Measurements from ENCODE around the gene SPATA32. TPM values are rescaled to one million over a fixed set of nuclear protein-coding genes. Genes with fewer than 3 reads are reported as not detected.

Gene SPATA32
- total RNA-seq, 1 donor from 2014 or later = not detected

- no peaks in the 10 kb centered on the region for H3K27me3 Mint-ChIP-seq (ENCODE audit: low read depth)
- no peak overlapping the region for H3K4me3 Mint-ChIP-seq (ENCODE audit: unreplicated experiment)
Observed at GRCh38 chr17:45263477-45263860, 1.6 kb upstream of the SPATA32 start.

GRCh38 chr17:45262516-45263476 lies 902 bp upstream of the SPATA32 start:
- H3K4me3 Mint-ChIP-seq (ENCODE audit: unreplicated experiment) = no peak overlapping the region
- peaks cover 15% of the 10 kb centered on the region for H3K4me1 Mint-ChIP-seq (ENCODE audit: low read depth)
- TF ChIP-seq CTCF (IDR thresholded peaks at IDR 0.05) = peak; percentile 24
- no peaks in the 10 kb centered on the region for H3K9me3 Mint-ChIP-seq (ENCODE audit: low read depth)
- no peaks in the 10 kb centered on the region for H3K27me3 Mint-ChIP-seq (ENCODE audit: low read depth)
- DNase-seq (ENCODE audit: low spot score) = no peak
- H3K27ac Mint-ChIP-seq (ENCODE audit: unreplicated experiment) = peak overlapping the region; percentile 66
- H3K36me3 Mint-ChIP-seq (ENCODE audit: low read depth) = peaks cover 17% of the 10 kb centered on the region

More at GRCh38 chr17:45263477-45263860, 1.6 kb upstream of the SPATA32 start:
- DNase-seq (ENCODE audit: low spot score) = no peak
- peaks cover 22% of the 10 kb centered on the region for H3K36me3 Mint-ChIP-seq (ENCODE audit: low read depth)
- H3K4me1 Mint-ChIP-seq (ENCODE audit: low read depth) = peaks cover 15% of the 10 kb centered on the region
- TF ChIP-seq CTCF (IDR thresholded peaks at IDR 0.05) = no peak
- peak overlapping the region; percentile 66 for H3K27ac Mint-ChIP-seq (ENCODE audit: unreplicated experiment)
- H3K9me3 Mint-ChIP-seq (ENCODE audit: low read depth) = no peaks in the 10 kb centered on the region

- Mint-ChIP-seq H3K27me3 (ENCODE audit: low read depth) (peaks cover 2% of the 10 kb centered on the region), H3K36me3 (ENCODE audit: low read depth) (peaks cover 8% of the 10 kb centered on the region), H3K9me3 (ENCODE audit: low read depth) (no peaks in the 10 kb centered on the region), H3K4me1 (ENCODE audit: low read depth) (peaks cover 9% of the 10 kb centered on the region), H3K4me3 (ENCODE audit: unreplicated experiment) (no peak overlapping the region), H3K27ac (ENCODE audit: unreplicated experiment) (no peak overlapping the region)
- no peak for TF ChIP-seq CTCF (IDR thresholded peaks at IDR 0.05)
- no peak for DNase-seq (ENCODE audit: low spot score)
Observed at GRCh38 chr17:45260204-45260783, 1.6 kb downstream of the SPATA32 start.

DNA sequence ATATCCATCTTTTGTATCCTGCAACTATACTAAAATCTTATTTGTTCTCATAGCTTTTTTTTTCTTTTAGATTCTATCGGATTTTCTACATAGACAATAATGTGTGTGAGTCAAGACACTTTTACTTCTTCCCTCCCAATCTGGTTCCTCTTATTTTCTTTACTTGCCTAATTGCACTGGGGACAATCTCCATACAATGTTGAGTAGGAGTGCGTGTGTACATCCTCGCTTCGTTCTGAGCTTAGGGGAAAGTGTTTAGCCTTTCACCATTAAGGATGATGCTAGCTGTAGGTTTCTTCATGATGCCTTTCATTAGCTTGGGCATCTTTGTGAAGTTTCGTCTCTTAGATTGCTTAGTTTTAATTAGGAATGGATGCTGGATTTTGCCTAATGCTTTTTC lies 2.9 kb downstream of the SPATA32 start:
- H3K4me1 Mint-ChIP-seq (ENCODE audit: low read depth) = peaks cover 9% of the 10 kb centered on the region
- no peak overlapping the region for H3K27ac Mint-ChIP-seq (ENCODE audit: unreplicated experiment)
- peaks cover 2% of the 10 kb centered on the region for H3K27me3 Mint-ChIP-seq (ENCODE audit: low read depth)
- TF ChIP-seq CTCF (IDR thresholded peaks at IDR 0.05) = no peak
- no peak for DNase-seq (ENCODE audit: low spot score)
- no peak overlapping the region for H3K4me3 Mint-ChIP-seq (ENCODE audit: unreplicated experiment)
- no peaks in the 10 kb centered on the region for H3K9me3 Mint-ChIP-seq (ENCODE audit: low read depth)
- H3K36me3 Mint-ChIP-seq (ENCODE audit: low read depth) = peaks cover 2% of the 10 kb centered on the region

DNA sequence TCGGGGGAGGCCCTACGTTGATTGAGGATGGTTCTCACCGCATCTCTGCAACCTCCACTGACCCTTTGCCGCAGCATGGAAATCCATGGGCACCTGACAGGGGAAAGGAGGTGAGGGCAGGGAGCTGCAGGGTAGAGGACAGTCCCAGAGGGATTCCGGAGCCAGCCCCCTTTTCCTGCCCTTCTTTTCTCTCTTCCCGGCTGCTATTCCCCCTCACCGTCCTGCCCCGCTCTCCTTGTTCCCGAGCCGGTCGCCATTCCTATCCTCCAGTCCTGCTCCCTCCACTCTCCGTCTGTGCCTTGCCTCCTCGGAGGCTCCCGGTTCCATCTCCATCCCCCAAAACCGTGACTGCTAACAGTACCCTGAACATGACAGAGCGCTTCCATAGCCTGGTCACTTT lies 4.8 kb downstream of the SPATA32 start:
- Mint-ChIP-seq H3K27me3 (ENCODE audit: low read depth) (peaks cover 2% of the 10 kb centered on the region), H3K4me3 (ENCODE audit: unreplicated experiment) (no peak overlapping the region), H3K9me3 (ENCODE audit: low read depth) (no peaks in the 10 kb centered on the region), H3K36me3 (ENCODE audit: low read depth) (no peaks in the 10 kb centered on the region), H3K27ac (ENCODE audit: unreplicated experiment) (no peak overlapping the region), H3K4me1 (ENCODE audit: low read depth) (peaks cover 2% of the 10 kb centered on the region)
- TF ChIP-seq CTCF (IDR thresholded peaks at IDR 0.05) = no peak
- no peak for DNase-seq (ENCODE audit: low spot score)

Measured in chondrocyte (in vitro differentiated cells).